Stimulated activated CD8-positive, alpha-beta memory T cell treated with anti-CD3 and anti-CD28 coated beads, Interleukin-7, amount 100 ng/mL, for 48 hours (primary cell): ENCODE data around the gene ACTN4.

Experiments
- DNase-seq, 2 donors: peaks; one replicate each; pipeline ENCODE4 v3.0.0-alpha.2; 2020; ENCODE audit warnings: low read depth in 1 of 2; ENCODE audit errors: extremely low read depth in 1 of 2

Gene ACTN4

GRCh38 chr19:38693380-38694223, 46.2 kb downstream of the ACTN4 start:
- no peak for DNase-seq

- DNase-seq, result no peak
Measured at GRCh38 chr19:38695317-38695683, 47.9 kb downstream of the ACTN4 start.

GRCh38 chr19:38695832-38696728, 48.6 kb downstream of the ACTN4 start:
- no peak for DNase-seq

- DNase-seq, result no peak
Measured at GRCh38 chr19:38696729-38697055, 49.2 kb downstream of the ACTN4 start.

GRCh38 chr19:38697197-38697596, 49.7 kb downstream of the ACTN4 start:
- DNase-seq, result no peak

- no peak for DNase-seq
Measured at GRCh38 chr19:38697641-38698071, 50.2 kb downstream of the ACTN4 start.

- no peak for DNase-seq
Measured at GRCh38 chr19:38698225-38699026, 51.0 kb downstream of the ACTN4 start.

GRCh38 chr19:38699027-38699346, 51.5 kb downstream of the ACTN4 start:
- DNase-seq, result peak in 1 of 2 donors; percentile 19

GRCh38 chr19:38699647-38700349, 52.3 kb downstream of the ACTN4 start:
- DNase-seq, result no peak

GRCh38 chr19:38700350-38700901, 53.0 kb downstream of the ACTN4 start:
- no peak for DNase-seq

GRCh38 chr19:38700902-38701454, 53.5 kb downstream of the ACTN4 start:
- no peak for DNase-seq

GRCh38 chr19:38701455-38702063, 54.1 kb downstream of the ACTN4 start:
- no peak for DNase-seq

GRCh38 chr19:38702278-38702677, 54.8 kb downstream of the ACTN4 start:
- DNase-seq, result no peak

- DNase-seq, result no peak
Measured at GRCh38 chr19:38703509-38703908, 56.1 kb downstream of the ACTN4 start.

- DNase-seq, result no peak
Measured at GRCh38 chr19:38704488-38705026, 57.1 kb downstream of the ACTN4 start.

GRCh38 chr19:38705197-38706019, 58.0 kb downstream of the ACTN4 start:
- DNase-seq, result no peak

- no peak for DNase-seq
Measured at GRCh38 chr19:38706792-38707511, 59.5 kb downstream of the ACTN4 start.
